HepG2 (cell line): ENCODE results near the gene TPST1.

ENCODE experiments used
- CCAR2 ChIP-seq: fragments of 200-400 bp; formaldehyde crosslinking; optimal IDR thresholded peaks from 2 replicates; pipeline ENCODE3; 2018; ENCODE audit warnings: low read depth, mild to moderate bottlenecking, low read length, moderate library complexity
- ELF1 ChIP-seq: sonication (generic); formaldehyde crosslinking; IDR thresholded peaks from 2 replicates; pipeline ENCODE4 v1.4.0; 2020; ENCODE audit warnings: missing genetic modification reagents
- FOXJ3 ChIP-seq: sonication (generic); formaldehyde crosslinking; IDR thresholded peaks from 2 replicates; pipeline ENCODE4 v1.4.0; 2020; ENCODE audit warnings: missing genetic modification reagents, mild to moderate bottlenecking, borderline replicate concordance
- SYNCRIP ChIP-seq: fragments of 200-400 bp; formaldehyde crosslinking; IDR thresholded peaks from 2 replicates; pipeline ENCODE4 v1.6.1; 2018; ENCODE audit warnings: mild to moderate bottlenecking, low read depth, low read length; ENCODE audit not compliant: insufficient read depth
- ZNF263 ChIP-seq: sonication (generic); formaldehyde crosslinking; IDR thresholded peaks from 2 replicates; pipeline ENCODE4 v1.4.0; 2020; ENCODE audit warnings: missing genetic modification reagents
- TF ChIP-seq, protein P1 (sequence below): sonication (generic); formaldehyde crosslinking; IDR thresholded peaks from 2 replicates; pipeline ENCODE4 v1.5.0; 2020; ENCODE audit warnings: mild to moderate bottlenecking, missing genetic modification reagents, moderate library complexity
- TF ChIP-seq, protein P2 (sequence below): sonication (generic); formaldehyde crosslinking; IDR thresholded peaks from 2 replicates; pipeline ENCODE4 v1.4.0; 2020; ENCODE audit warnings: missing genetic modification reagents

DNA sequence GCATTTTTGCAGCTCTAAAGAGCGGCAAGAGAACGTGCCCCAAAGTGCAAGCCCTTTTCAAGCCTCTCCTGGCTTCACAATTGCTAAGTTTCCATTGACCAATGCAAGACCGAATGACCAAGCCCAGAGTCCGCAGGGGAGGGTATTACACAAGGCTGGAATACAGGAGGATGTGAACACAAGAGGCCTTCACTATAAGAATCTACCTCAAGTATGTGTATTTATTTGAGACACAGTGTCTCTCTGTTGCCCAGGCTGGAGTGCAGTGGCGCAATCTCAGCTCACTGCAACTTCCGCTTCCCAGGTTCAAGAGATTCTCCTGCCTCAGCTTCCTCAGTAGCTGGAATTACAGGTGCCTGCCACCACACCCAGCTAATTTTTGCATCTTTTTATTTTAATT, 22.2 kb upstream of the TPST1 start:
- TF ChIP-seq, protein P1, sequence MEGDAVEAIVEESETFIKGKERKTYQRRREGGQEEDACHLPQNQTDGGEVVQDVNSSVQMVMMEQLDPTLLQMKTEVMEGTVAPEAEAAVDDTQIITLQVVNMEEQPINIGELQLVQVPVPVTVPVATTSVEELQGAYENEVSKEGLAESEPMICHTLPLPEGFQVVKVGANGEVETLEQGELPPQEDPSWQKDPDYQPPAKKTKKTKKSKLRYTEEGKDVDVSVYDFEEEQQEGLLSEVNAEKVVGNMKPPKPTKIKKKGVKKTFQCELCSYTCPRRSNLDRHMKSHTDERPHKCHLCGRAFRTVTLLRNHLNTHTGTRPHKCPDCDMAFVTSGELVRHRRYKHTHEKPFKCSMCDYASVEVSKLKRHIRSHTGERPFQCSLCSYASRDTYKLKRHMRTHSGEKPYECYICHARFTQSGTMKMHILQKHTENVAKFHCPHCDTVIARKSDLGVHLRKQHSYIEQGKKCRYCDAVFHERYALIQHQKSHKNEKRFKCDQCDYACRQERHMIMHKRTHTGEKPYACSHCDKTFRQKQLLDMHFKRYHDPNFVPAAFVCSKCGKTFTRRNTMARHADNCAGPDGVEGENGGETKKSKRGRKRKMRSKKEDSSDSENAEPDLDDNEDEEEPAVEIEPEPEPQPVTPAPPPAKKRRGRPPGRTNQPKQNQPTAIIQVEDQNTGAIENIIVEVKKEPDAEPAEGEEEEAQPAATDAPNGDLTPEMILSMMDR (CRISPR knock-in tag): no peak
- no peak for TF ChIP-seq SYNCRIP
- TF ChIP-seq CCAR2: no peak
- no peak for TF ChIP-seq FOXJ3 (CRISPR knock-in tag)
- TF ChIP-seq ELF1 (CRISPR knock-in tag): no peak
- TF ChIP-seq ZNF263: no peak
- TF ChIP-seq, protein P2, sequence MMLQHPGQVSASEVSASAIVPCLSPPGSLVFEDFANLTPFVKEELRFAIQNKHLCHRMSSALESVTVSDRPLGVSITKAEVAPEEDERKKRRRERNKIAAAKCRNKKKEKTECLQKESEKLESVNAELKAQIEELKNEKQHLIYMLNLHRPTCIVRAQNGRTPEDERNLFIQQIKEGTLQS (CRISPR knock-in tag): no peak
